GM19099 (cell line): ENCODE measurements around the gene OSBPL5.

Experiments
- POLR2A ChIP-seq: IDR thresholded peaks from 3 replicates; pipeline ENCODE4 v1.6.1; 2011; ENCODE audit warnings: low read depth; ENCODE audit not compliant: insufficient read length; ENCODE audit errors: extremely low read depth

Gene OSBPL5

GRCh38 chr11:3191586-3192324 lies 26.6 kb upstream of the OSBPL5 start:
- TF ChIP-seq POLR2A, result no peak

GRCh38 chr11:3190600-3190999 lies 25.5 kb upstream of the OSBPL5 start:
- no peak for TF ChIP-seq POLR2A

GRCh38 chr11:3189886-3190583 lies 24.9 kb upstream of the OSBPL5 start:
- no peak for TF ChIP-seq POLR2A

GRCh38 chr11:3189196-3189843 lies 24.2 kb upstream of the OSBPL5 start:
- TF ChIP-seq POLR2A, result no peak

GRCh38 chr11:3188496-3189195 lies 23.5 kb upstream of the OSBPL5 start:
- TF ChIP-seq POLR2A, result no peak

GRCh38 chr11:3186166-3186953 lies 21.2 kb upstream of the OSBPL5 start:
- no peak for TF ChIP-seq POLR2A

GRCh38 chr11:3184732-3185347 lies 19.7 kb upstream of the OSBPL5 start:
- TF ChIP-seq POLR2A, result no peak

- no peak for TF ChIP-seq POLR2A
Observed at GRCh38 chr11:3183523-3183922, 18.4 kb upstream of the OSBPL5 start.

GRCh38 chr11:3182462-3182852 lies 17.3 kb upstream of the OSBPL5 start:
- no peak for TF ChIP-seq POLR2A

GRCh38 chr11:3181725-3182461 lies 16.8 kb upstream of the OSBPL5 start:
- no peak for TF ChIP-seq POLR2A

GRCh38 chr11:3180869-3181268 lies 15.8 kb upstream of the OSBPL5 start:
- TF ChIP-seq POLR2A, result no peak

- no peak for TF ChIP-seq POLR2A
Observed at GRCh38 chr11:3178349-3178748, 13.2 kb upstream of the OSBPL5 start.

GRCh38 chr11:3177931-3178330 lies 12.8 kb upstream of the OSBPL5 start:
- TF ChIP-seq POLR2A, result no peak
